GM19372 (cell line): ENCODE measurements around the gene GSDMA.

Experiments used
- ATAC-seq: cut with Tn5 transposase; IDR thresholded peaks from one replicate; pipeline ENCODE4 v1.9.1; 2021; ENCODE audit warnings: mild to moderate bottlenecking, low read depth, moderate library complexity; ENCODE audit not compliant: unreplicated experiment

GSDMA gene

DNA sequence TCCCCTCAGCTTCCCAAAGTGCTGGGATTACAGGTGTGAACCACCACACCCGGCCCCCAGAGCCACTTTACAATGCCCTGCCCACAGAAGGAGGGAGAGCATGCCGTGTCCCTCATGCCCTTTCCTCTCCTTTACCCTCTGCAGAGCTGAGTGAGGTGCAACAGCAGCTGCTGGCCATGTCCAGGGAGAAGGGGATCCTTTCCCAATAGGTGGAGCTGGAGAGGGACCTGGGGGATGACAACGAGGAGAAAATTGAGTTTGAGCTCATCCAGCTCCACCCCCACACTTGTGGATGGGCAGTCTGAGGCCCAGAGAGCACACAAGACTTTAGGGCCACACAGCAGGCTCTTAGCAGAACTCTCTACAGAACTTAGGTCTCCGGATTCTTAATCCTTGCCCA, 7.9 kb upstream of the GSDMA start:
- no peak for ATAC-seq

DNA sequence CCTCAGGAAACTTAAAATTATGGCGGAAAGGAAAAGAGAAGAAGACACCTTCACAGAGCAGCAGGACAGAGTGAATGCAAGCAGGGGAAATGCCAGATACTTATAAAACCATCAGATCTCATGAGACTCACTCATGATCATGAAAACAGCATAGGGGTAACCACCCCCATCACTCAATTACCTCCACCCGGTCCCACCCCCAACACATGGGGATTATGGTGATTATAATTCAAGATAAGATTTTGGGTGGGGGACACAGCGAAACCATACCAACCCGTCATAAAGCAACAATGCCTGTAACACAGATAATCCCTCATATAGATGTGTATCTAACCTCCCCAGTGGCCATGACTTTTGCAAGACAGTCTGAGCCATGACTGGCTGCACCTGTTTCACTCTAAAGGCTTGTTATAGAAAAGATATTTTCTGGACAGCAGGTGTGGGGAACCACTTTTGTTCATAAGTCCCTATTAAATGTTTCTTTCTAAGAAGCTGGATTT, 7.0 kb upstream of the GSDMA start:
- no peak for ATAC-seq

DNA sequence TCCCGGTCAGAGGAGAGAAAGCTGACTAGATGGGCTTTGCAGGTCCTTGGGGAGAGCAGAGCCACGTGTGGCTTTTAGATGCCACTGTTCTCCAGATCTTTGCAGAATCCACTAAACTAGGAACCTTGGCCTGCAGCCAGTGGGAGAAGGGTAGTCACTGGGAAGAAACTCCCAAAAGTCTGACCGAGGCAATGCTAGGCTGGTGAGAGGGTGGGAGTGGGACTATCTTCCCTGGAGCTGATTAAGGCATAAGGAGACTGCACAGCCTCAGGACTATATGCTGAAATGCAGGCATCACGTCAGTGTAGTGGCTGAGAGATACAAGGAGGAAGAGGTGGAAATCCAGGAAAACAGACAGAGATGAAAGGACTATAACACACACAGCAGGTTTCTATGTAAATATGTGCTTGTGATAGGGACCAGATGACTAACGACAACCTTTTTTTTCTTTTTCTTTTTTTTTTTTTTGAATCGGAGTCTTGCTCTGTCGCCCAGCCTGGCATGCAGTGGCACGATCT, 2.2 kb upstream of the GSDMA start:
- ATAC-seq: no peak

- no peak for ATAC-seq
Observed at GRCh38 chr17:39963829-39964228, 1.0 kb downstream of the GSDMA start.

DNA sequence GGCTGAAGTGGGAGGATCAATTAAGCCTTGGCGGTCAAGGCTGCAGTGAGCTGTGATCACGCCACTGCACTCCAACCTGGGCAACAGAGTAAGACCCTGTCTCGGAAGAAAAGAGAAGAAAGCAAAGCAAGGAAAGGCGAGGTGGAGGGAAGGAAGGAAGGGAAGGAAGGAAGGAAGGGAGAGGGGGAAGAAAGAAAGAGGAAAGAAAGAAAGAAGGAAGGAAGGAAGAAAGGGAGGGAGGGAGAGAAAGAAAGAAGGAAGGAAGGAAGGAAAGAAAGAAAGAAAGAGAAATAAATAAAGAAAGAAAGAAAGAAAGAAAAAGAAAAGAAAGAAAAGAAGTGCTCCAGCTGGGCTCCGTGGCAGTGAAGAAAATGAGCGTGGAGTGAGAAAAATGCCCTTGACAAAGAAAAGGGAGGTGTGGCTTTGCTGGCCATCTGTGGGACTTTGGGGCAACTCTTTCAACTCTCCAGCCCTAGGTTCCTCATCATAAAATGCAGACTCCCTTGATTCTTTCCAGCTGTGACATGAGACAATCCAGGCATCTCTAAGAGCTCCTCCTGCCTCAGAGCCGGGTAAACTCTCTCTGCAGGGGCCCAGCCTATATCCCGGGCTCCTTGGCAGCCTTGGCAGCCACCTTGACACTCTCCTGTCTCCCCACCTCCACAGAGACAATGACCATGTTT, 2.4 kb downstream of the GSDMA start:
- ATAC-seq: no peak

DNA sequence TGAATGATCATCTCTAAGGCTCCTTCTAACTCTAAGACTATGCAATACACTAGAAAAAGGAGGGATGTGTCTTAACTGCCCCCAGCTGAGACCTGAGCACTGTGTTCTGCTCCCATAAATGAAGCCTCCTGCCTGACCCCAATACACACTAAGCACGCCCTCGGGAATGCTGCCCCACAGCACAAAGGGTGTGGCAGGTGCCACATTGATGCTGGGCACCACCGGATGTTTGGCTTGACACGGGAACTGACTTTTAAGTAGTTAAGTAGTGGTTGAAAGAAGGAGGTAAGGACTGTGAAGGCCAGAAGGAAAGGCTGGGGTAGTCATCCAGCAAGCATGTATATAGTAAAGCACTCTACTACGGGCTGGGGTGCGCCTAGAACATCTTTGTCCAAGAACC, 4.0 kb downstream of the GSDMA start:
- no peak for ATAC-seq

- no peak for ATAC-seq
Observed at GRCh38 chr17:39968761-39969160, 6.0 kb downstream of the GSDMA start.

DNA sequence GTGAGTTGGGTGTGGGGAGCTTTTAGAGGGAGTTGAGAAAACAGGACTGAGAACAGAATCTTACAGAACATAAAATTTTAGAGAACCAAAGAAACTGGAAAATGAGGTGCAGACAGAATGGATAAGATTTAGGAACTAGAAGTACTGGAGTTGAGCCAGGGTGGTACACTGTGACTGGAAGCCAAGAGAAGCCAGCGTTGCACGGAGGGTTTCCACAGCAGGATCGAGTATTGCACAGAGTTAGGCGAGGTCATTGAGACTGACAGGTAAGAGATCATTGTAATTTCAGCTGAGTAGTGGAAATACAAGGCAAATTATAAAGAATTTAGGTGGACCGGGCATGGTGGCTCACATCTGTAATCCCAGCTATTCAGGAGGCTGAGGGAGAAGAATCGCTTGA, 6.6 kb downstream of the GSDMA start:
- no peak for ATAC-seq

DNA sequence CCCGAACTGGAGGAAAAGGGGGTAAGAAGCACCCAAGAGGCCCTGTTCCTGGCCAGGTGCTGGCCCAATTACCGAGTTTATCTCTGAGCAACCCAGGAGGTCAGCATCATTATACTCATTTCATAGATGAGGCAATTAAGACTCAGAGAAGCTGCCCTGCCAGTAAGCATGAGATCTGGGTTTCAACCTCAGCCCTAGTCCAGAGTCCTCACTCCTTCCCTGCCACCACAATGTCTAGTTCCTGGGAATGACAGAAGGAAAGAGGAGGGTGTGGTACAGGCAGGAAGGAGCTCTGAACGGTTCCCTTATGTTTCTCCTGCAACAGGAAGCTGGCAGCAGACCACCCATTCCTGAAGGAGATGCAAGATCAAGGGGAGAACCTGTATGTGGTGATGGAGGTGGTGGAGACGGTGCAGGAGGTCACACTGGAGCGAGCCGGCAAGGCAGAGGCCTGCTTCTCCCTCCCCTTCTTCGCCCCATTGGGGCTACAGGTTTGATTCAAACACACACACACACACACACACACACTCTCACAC, 7.4 kb downstream of the GSDMA start:
- ATAC-seq: no peak

DNA sequence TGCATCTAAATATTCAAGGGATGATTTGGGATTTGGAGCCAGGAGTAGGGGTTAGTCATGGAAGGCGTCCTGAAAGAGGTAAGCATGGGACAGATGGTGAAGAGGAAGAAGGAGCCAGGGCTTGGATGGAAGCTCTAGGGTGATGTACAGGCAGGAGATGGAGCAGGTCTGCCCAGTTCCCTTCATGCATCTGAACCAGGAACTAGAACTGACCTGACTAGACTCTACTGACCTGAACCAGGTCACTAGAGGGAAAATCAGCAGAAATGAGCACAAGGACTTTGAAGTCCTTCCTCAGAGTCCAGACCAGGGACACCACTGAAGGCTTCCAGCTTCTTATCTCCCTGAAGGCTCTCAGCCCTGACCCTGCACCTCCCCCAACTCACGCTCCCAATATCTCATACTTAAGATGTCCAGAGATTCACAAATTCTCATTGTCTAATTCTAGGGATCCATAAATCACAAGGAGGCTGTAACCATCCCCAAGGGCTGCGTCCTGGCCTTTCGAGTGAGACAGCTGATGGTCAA, 8.3 kb downstream of the GSDMA start:
- ATAC-seq: no peak

- no peak for ATAC-seq
Observed at GRCh38 chr17:39972271-39972670, 9.5 kb downstream of the GSDMA start.

- no peak for ATAC-seq
Observed at GRCh38 chr17:39973496-39973895, 10.7 kb downstream of the GSDMA start.

- no peak for ATAC-seq
Observed at GRCh38 chr17:39974433-39974832, 11.6 kb downstream of the GSDMA start.

DNA sequence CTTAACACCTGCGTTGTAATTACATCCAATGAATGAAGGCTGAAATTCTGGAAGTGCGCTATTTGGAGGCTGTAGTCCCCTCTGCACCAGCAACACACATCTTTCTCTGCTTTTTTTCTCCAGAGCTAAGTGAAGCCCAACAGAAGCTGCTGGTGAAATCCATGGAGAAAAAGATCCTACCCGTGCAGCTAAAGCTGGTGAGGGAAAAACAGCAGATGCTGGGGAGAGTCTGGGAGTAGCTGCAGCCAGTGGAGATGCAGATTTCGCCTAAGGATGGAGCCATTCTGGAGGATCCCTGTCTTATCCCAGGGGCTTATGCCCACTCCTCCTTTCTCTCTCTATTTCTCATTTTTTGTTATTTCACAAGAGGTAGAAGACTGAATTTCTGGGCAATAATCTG, 13.0 kb downstream of the GSDMA start:
- ATAC-seq: no peak

- no peak for ATAC-seq
Observed at GRCh38 chr17:39979016-39979670, 16.3 kb downstream of the GSDMA start.

DNA sequence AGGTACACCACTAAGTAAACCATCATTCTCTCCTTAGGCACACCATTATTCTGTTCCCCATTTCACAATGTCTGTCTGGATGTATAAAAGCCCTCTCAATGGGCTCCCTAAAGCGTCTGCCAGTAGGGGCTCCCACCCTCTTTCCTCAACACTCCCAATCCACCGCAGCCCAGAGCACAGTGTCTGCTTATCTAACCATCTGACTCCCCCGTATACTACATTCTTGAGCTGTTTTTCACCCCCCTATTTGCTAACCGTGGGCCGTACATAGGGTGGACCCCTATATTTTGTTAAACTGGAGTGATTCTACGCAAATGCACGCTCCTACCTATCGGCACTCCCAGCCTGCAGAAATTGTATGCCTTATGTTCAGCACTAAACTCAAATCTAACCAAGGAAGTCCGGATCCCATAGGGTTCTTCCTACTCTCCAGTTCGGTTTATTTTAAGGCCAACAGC, 17.1 kb downstream of the GSDMA start:
- peak; percentile 12 for ATAC-seq

- ATAC-seq: peak; percentile 92
Observed at GRCh38 chr17:39980351-39981206, 17.8 kb downstream of the GSDMA start, which contains the start of gene PSMD3. Gene PSMD3, plus strand, starts transcription at chr17:39980807. Its CDS starts 164 bp downstream, at chr17:39980971.

- no peak for ATAC-seq
Observed at GRCh38 chr17:39981207-39981741, 18.5 kb downstream of the GSDMA start.

DNA sequence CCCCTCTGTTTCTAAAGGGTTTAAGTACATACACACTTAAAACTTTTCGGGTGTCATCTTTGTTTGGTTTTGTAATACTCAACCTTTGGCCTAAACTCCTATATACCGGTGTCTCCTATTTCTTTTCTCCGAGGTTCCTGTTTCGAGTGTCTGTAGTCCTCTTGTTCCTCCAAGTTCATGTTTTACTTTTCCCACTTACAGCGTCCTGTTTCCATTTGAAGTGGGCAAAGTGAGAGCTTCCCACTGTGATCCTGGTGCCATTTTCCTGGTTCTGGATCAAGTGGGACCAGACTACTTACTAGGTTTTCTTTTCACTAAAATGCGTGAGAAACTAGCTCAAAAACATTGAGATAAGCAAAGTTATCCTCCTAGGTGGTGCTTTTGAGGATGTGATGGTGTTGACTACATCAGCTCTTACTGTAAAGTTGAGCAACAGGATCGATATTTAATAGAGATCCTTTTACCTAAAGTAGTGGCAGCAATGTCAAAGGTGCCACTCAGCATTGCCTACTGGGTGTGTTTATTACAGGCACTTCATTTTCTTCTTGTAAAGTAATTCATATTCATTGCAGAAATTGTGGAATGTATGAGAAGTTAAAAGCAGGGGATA, 19.1 kb downstream of the GSDMA start:
- ATAC-seq: no peak
